Stimulated activated CD4-positive, alpha-beta T cell treated with anti-CD3 and anti-CD28 coated beads, Interleukin-1b, Interleukin-23, amount 100 ng/mL, for 24 hours (primary cell): Measurements from ENCODE around the gene PLAAT4.

Source experiments
- DNase-seq, 4 experiments: peaks; one replicate each; pipeline ENCODE4 v3.0.0-alpha.2; 2020; ENCODE audit warnings: low read depth in 4 of 4, low spot score in 1 of 4

The PLAAT4 gene, protein sequence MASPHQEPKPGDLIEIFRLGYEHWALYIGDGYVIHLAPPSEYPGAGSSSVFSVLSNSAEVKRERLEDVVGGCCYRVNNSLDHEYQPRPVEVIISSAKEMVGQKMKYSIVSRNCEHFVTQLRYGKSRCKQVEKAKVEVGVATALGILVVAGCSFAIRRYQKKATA

DNA sequence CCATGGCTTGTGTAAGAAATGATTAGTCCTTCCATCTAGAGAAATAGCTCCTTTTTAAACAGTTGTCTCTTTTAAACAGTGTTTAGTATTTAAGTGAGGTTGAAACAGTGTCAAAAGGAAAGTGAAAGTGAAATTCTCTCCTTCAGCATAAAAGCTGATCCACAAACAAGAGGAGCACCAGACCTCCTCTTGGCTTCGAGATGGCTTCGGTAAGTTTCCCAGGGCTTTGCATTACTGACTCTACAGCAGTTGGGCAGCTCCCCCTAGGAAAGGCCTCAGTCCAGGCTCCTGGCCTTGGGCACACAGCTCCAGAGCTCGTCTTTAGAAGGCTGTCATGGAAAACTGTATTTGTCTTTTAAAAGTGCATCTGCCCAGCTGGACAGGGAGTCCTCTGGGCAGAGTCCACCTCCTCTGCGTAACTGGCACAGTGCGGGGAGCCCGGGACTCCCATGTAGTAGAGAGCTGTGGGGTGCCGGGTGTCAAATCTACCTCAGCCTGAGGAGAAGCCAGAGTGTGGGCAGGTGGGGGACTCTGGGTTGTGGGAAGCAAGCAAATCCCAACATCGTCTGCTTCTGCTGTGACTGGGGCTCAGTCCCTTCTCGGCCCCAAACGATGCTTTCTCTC lies at the start of gene PLAAT4:
Gene PLAAT4 (plus strand): TSS at position 140 of the 624 bp plus-strand sequence. CDS start 61 bp downstream, at position 201.
- DNase-seq: no peak

DNA sequence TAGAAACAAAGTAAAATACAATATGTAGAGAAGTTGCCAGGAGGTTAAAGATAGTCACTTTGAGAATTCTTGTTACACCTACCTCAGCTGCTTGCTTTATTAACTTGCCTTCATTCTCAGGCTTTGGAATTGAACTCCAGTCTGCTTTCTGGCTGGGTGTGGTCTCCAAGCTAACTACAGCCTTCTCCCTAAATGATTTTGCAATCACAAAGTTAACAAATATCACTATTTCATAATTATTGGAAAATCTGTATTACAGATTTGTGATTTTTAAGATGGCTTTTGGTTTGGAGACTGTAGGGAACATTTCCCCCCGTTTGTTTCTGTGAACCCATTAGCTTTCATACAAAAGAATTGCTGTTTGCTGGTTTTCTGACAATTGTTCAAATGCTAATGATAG lies 47.8 kb upstream of the PLAAT4 start:
- no peak for DNase-seq

DNA sequence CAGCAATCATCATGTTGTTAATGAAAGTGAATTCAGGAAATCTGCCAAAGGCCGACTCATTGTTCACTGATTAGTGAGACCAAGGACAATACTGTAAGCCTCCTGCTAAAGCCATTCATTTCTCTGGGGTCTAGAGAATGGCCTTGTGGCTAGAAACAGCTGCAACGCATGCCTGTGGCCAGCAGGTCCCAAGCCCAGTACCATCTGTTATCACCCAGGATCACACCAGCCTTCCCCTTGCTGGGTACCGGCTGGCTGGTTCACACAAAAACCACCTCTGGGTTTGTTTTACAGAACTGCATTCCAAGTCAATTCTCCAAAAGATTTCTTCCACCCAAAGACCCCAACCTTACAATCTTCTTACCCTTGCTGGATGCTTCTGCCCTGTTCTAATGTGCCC lies 46.7 kb upstream of the PLAAT4 start:
- no peak for DNase-seq

DNA sequence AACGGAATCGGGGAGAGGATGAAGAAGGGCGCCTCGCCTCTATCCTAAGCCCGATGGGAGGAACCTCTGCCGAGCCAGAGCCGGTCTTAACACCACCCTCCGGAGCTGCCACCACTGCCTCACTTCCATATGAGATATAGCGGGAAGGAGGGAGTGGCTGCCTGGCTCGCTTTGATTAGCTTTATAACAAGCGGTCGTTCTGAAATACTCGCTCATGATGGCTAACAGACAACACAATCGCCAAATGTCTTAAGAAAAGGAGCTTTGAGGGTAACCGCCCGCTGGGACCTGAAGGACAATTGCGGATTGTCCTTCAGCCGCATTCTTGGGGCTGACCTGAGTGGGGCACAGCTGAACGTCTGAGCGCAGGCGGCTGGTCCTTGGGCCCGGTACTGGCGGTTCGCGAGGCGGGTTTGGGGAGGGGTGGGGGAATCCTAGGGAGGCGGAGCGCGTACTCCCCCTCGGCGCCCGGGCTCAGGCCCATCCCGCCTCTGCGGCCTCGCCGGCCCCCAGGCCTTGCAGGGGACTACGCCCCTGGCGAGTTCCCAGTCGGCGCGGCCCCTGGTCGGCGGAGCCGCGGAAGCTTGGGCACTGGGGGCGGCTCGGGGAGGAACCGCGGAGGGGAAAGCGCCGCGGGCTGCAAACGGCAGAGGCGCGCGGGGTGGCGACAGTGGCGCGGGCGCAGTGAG lies 45.9 kb upstream of the PLAAT4 start, which contains the start of gene PLAAT5:
Gene PLAAT5 (minus strand): TSS at position 617 of the 689 bp plus-strand sequence. CDS start 133 bp downstream, at position 484.
- peak in 1 of 4 experiments; percentile 9 for DNase-seq

DNA sequence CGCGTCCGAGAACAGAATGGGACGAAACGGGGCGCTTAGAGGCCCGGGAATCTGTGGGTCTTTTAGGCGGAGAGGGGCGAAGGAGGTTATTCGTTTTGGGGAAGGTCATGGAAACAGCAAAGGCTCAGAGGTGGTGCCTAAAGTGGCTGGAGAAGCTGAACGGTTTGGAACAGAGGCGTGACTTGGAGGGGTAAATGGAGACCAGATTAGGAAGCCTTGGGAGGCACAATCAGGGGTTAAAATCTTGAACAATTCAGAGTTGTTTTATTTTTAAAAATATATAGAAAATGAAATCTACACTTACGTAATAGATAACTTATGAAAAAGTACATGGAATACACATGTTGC lies 45.4 kb upstream of the PLAAT4 start:
- no peak for DNase-seq

DNA sequence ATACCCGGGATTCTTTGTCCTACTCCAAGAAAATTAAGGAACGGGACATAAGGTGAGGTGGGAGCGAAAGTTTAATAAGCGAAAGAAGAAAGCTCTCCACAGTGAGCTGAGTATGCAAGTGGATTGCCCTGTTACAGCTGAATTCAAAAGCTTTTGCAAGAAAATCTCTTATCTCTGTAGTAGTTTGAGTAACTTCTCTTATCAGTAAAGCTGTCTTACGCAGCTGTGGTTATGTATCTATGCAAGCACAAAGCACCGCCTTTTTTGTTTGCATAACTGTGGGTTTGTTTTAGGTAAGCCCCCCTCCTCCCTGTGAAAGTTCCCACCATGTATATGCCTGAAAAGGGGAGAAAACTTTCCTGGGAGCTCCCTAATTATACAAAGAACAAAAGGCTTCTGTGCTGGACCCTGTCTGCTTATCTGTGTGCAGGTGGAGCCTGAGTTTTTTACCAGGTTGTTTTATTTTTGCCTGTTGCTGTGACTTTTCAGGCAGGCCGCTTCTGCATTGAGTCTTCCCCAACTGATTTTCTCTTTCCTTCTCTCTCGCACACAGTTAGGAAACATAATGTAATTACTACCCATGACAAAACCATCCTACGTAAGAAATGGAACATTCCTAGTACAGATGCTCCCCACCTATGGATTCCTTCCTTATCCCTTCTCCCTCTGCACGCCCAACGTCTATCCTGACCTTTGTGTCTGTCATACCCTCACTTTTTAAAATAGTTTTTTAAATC lies 44.8 kb upstream of the PLAAT4 start:
- no peak for DNase-seq

DNA sequence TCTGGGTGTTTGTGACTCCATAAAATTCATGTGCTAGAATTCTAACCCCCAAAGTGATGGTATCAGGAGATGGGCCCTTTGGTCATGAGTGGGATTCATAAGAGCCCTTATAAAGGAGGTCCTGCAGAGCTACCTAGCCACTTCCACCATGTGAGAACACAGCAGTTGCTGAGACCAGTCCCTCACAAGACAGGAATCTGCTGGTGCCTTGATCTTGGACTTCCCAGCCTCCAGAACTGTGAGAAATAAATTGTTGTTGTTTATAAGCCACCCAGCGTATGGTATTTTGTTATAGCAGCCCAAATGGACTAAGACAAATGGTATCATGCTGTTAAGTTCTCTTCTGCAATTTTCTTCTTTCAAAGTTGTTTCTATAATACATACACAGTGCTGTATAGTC lies 44.2 kb upstream of the PLAAT4 start:
- DNase-seq: no peak

DNA sequence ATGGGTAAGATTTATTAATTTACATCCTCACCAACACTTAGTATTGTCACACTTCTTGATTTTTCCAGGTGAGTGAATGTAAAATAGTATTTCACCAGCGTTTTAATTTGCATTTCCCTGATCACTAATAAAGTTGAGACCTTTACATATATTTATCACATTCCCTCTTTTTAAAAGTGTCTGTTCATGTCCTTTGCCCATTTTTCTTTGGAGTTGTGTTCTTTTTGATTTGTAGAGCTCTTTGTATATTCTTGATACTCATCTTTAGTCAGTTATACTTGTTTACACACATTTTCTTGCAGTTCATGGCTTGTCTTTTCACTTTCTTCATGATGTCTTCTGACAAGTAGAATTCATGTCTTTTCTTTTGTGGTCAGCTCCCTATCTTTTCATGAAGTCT lies 43.5 kb upstream of the PLAAT4 start:
- no peak for DNase-seq

DNA sequence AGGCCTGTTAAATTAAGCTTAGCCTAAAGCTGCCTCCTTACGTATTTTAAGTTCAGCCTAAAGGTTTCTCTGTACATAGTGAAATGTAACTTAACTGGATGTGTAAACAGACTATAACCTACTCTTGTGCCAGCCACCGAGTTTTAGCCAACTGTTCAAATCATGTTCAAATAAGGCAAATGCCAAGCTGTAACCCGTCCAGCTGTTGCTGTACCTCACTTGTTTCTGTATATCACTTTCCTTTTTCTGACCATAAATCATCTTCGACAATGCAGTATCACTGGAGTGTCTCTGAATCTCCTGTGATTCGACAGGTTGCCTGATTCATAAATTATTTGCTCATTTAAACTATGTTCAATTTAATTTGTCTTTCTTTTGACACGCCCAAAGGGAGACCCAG lies 41.6 kb upstream of the PLAAT4 start:
- no peak for DNase-seq

DNA sequence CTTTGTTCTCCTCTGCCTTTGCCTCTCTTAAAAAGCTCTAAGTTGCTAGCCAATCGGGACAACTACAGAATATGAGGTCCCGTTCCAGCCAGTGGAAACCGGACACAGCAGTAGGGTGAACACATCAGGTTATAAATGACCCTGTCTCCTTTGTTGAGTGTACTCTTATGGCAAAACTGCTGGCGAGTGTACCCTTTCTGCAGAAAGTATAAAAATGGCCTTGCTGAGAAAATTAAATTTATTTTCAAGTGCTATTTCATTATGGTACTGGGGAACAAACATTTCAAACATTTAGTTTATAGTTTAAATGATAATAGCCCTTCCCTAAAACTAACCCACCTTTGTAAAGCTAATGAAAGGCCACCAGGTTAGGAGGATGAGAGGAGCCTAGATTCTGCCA lies 36.7 kb upstream of the PLAAT4 start:
- DNase-seq: no peak

DNA sequence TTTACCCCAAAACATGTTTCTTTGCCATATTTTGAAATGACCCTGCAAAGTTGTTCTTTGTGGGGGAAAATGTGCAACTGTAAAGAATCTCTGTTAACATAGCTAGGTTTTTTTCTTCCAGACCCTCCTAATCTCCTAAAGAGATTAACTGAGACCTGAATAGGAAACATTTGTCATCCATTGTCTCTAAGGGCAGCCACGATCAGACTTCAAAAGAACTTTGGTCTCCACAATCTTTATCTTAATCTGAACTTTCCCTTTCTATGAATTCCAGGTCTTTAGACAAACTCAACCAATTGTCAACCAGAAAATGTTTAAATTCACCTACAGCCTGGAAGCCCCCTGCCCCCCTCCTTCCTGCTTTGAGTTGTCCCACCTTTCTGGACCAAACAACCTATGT lies 35.4 kb upstream of the PLAAT4 start:
- DNase-seq: no peak

DNA sequence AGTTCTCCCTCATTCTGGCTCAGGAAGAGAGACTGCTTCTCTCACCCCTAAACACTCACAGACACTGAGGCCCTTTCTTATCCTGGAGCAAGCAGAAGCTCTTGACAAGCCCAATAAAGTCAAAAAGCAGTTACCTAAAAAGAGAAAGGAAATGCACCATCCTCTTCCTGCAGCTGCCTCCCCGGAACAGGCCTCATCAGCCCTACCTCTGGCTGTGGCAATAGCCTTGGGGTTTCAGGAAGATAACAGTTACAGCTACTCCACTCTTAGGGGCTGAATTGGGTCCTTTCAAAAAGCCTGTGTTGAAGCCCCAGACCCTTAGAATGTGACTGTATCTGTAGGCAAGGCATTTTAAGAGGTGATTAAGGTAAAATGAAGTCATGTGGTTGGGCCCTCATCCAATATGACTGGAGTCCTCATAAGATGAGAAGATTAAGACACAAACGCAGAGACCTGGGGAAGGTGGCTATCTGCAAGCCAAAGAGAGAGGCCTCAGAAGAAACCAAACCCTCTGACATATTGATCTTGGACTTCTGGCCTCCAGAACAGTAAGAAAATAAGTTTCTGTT lies 34.3 kb upstream of the PLAAT4 start:
- DNase-seq: no peak

DNA sequence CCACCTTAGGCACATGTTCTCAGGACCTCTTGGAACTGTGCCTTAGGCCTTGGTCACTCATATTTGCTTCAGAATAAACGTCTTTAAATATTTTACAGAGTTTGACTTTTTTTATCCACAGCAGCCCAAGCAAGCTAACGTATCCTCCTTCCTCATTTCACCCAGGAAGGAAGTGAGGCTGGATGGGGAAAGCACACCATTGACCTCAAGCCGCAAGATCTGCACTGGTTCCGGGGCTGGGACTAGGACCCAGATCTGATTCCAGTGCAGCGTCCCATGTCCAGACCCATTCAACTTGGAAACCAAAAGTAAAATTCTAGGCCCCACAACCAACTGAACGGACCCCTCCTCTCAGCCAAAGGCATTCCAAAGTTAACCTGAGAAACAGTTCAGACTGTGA lies 33.1 kb upstream of the PLAAT4 start:
- DNase-seq: no peak

DNA sequence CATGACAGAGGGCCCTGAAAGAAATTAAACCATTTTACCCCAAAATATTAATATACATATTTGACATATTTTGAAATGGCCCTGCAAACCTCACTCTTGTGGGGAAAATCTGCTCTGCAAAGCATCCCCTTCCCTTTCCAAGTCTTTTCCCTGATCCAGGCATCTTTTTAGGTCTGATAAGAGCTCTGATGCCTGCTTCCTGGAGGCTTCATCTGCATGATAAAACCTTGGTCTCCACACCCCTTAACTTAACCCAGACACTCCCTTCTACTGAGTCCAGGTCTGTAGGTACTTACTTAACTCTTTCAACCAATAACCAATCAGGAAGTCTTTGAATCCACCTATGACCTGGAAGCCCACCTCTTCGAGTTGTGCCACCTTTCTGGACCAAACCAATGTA lies 32.6 kb upstream of the PLAAT4 start:
- no peak for DNase-seq

DNA sequence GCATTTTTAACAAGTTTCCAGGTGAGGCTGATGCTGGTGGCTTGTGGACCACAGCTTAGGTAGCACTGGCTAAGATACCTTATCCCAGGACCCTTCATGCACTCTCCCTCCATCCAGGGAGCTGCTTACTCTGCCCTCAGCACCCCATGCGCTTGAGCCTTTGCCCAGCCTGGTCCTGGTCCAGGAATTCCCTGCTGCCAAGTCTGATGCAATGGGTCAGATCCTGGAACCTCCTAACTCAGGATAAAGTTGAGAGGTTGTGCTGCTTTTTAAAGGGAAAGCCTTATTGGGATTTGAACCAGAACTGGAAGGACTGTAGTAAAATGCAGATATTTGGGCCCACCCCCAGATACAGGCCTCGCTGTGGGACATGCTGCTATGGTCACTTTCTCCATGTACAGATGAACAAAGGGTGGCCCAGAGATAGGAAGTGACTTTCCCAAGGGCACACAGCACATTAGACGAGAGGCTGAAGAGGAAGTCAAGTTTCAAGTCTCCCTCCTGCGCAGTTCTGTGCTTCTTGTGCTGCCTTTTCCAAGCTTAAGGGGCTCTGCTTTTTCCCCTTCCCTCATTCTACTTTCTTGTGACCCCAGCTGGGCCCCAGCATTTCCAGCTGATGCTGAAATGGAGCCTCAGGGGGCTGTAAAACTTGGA lies 31.5 kb upstream of the PLAAT4 start:
- no peak for DNase-seq

DNA sequence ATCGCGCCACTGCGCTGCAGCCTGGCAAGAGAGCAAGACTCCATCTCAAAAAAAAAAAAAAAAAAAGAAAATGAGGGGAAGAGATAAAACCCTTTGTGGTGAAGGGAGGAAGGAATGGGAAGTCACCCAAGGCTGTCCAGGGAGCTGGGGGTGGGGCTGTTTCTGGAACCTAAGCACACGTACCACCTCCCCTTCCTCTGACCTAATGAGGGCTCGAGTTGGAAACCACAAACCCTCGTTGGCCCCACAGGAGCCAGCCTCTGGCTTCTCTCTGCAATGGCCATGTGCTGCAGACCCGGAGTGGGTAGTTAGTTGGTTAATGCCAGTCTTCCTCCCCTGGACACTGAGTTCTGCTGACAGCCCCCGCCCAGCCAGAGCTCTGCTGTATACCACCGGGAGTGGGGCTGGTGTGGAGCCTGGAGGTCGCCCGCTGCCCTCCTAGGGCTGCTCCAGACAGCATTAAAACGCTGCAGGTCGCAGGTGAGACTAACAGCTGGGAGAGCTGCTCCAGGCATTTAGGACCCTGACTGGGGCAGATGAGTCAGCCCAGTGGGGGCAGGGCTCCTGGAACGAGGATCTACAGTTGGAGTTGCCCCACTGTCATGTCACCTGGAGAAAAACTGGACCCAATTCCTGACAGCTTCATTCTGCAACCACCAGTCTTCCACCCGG lies 30.6 kb upstream of the PLAAT4 start, which contains the start of gene LGALS12:
Gene LGALS12 (plus strand): TSS at position 228 of the 672 bp plus-strand sequence. CDS start 375 bp downstream, at position 603.
- no peak for DNase-seq

DNA sequence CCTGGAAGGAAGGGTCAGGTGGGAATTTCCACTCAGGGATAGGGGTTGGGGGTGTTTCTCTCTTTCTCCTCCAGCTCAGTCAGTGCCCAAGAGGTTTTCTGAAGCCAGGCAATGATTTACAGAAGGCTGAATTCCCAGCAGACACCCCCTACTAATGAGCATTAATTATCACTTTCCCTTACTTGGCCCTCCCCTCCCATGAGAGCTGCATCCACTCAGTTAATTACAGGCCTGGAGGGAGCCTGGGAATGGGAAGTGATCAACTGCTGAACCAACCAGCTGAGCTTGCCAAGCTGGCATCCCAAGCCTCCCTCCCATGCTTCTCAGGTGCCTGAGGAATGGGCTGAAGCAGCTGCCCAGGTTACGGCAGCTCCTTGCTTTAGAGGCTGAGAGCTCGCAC lies 29.7 kb upstream of the PLAAT4 start:
- DNase-seq: no peak

DNA sequence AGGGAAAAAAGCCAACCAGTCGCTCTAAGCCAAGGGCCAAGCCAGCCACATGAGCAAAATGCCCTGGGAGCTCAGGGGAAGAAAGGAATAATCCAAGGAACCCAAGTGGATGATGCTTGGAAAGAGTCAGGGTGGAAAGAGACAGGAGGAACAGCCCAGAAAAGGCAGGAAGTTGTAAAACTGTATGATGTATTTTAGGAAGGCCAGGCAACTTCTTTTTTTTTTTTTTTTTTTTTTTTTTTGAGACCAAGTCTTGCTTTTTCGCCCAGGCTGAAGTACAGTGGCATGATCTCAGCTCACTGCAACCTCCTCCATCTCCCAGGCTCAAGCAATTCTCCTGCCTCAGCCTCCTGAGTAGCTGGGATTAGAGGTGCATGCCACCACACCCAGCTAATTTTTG lies 29.1 kb upstream of the PLAAT4 start:
- DNase-seq: no peak

DNA sequence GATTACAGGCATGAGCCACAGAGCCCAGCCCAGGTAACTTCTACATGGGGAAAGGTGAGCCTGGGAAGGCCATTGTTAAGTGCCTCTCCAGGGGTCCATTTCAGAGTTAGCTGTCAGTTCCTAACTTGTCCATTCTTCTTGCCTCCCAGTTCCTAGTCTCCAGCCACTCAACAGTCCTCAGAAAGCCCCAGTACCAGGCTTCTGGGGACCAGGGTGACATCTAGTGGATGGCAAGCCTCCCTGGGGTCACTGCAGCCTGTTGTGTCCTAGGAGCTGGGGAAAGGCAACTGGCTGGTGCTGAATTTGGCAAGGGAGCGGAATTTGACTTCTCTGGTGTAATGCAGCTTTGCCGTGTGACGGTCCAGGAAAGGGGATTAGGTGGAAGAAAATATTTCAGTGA lies 28.6 kb upstream of the PLAAT4 start:
- DNase-seq: no peak

DNA sequence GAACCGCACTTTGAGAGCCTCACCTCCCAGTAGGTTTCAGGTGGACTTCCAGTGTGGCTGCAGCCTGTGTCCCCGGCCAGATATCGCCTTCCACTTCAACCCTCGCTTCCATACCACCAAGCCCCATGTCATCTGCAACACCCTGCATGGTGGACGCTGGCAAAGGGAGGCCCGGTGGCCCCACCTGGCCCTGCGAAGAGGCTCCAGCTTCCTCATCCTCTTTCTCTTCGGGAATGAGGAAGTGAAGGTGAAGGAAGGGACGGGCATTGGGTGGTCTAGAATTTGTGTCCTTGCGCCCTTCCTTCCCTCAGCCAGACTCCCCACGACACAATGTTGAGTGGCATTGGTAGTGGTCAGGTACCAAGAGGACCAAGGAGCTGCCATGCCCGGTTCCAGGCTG lies 27.9 kb upstream of the PLAAT4 start:
- no peak for DNase-seq
